Tibial nerve (tissue), 4 donors: ENCODE data around the gene TFPI2. TPM values are rescaled to one million over a fixed set of nuclear protein-coding genes. Genes with fewer than 3 reads are reported as not detected.

Experiments used
- DNase-seq, 2 donors: peaks; one replicate each; pipeline ENCODE4 v3.0.0-alpha.2; 2019; ENCODE audit warnings: low spot score in 2 of 2
- H3K27ac ChIP-seq, 4 donors: fragments of 200-600 bp; sonication (generic) in 3 of 4; one replicate each; pipeline ENCODE4 v1.5.1; 2017 to 2019; ENCODE audit warnings: mild to moderate bottlenecking in 1 of 4
- H3K27me3 ChIP-seq, 2 donors: fragments of 200-600 bp; sonication (generic) in 1 of 2; one replicate each; pipeline versions ENCODE4 v1.5.1 to v1.6.0; 2017 to 2019
- H3K36me3 ChIP-seq, 3 donors: fragments of 200-600 bp; sonication (generic); one replicate each; pipeline ENCODE4 v1.5.1; 2018 to 2019
- H3K4me1 ChIP-seq, 4 donors: fragments of 200-600 bp; sonication (generic) in 3 of 4; one replicate each; pipeline ENCODE4 v1.5.1; 2017 to 2019
- H3K4me3 ChIP-seq, 4 donors: fragments of 200-600 bp; sonication (generic) in 3 of 4; one replicate each; pipeline ENCODE4 v1.5.1; 2017 to 2019; ENCODE audit warnings: mild to moderate bottlenecking in 1 of 4, moderate library complexity in 1 of 4
- H3K9me3 ChIP-seq, 4 donors: fragments of 200-600 bp; sonication (generic) in 3 of 4; one replicate each; pipeline ENCODE4 v1.5.1; 2017 to 2019
- CTCF ChIP-seq, 5 experiments: fragments of 200-600 bp in 3 of 5; fragments of 450-650 bp in 2 of 5; sonication (generic) in 3 of 5; IDR thresholded peaks; one replicate each; pipeline ENCODE4 v1.5.1; 2016 to 2019; ENCODE audit warnings: antibody characterized with exemption in 5 of 5, mild to moderate bottlenecking in 3 of 5, moderate library complexity in 2 of 5
- EP300 ChIP-seq, 2 donors: sonication (generic); formaldehyde crosslinking; IDR thresholded peaks; one replicate each; pipeline ENCODE4 v1.6.1; 2017; ENCODE audit warnings: antibody characterized with exemption in 2 of 2, mild to moderate bottlenecking in 1 of 2
- POLR2A ChIP-seq, 2 donors: fragments of 450-650 bp; IDR thresholded peaks; one replicate each; pipeline ENCODE4 v1.6.1; 2017; ENCODE audit warnings: antibody characterized with exemption in 2 of 2, mild to moderate bottlenecking in 2 of 2, moderate library complexity in 2 of 2
- WGBS, 2 donors: methylation state at CpG; one replicate each; pipeline ENCODE4 v1.1.5; 2018; 5-methylcytosine and 5-hydroxymethylcytosine counted together
- total RNA-seq, 4 donors: library from RNA; depleted of rRNA; stranded (reverse); fragments of >200 nt; gene quantifications; one replicate each; pipeline ENCODE4 v1.1.0, GENCODE V29; 2016

The TFPI2 gene
- total RNA-seq, 4 donors from 2014 or later = 0.44 to 4.0 (median 1.8) TPM; not detected in 1

- H3K9me3 ChIP-seq = peaks cover 0 to 9% (median 4%) of the 10 kb centered on the region in 4 donors
- no peak for TF ChIP-seq POLR2A (IDR thresholded peaks at IDR 0.05)
- TF ChIP-seq EP300 (IDR thresholded peaks at IDR 0.05) = no peak
- no peak for TF ChIP-seq CTCF (IDR thresholded peaks at IDR 0.05)
Observed at GRCh38 chr7:93882468-93882867, 8.1 kb downstream of the TFPI2 start.

GRCh38 chr7:93879356-93879755, 11.2 kb downstream of the TFPI2 start:
- Histone ChIP-seq H3K27ac (no peak overlapping the region), H3K27me3 (no peaks in the 10 kb centered on the region), H3K4me1 (no peaks in the 10 kb centered on the region), H3K4me3 (no peak overlapping the region), H3K36me3 (no peaks in the 10 kb centered on the region), H3K9me3 (peaks cover 0 to 9% (median 4%) of the 10 kb centered on the region in 4 donors)
- DNase-seq = no peak
- TF ChIP-seq POLR2A (IDR thresholded peaks at IDR 0.05) = no peak
- TF ChIP-seq EP300 (IDR thresholded peaks at IDR 0.05) = no peak
- TF ChIP-seq CTCF (IDR thresholded peaks at IDR 0.05) = no peak

More at GRCh38 chr7:93882468-93882867, 8.1 kb downstream of the TFPI2 start:
- no peaks in the 10 kb centered on the region for H3K27me3 ChIP-seq
- no peaks in the 10 kb centered on the region for H3K4me1 ChIP-seq
- no peak for DNase-seq
- no peaks in the 10 kb centered on the region for H3K36me3 ChIP-seq
- no peak overlapping the region for H3K27ac ChIP-seq
- H3K4me3 ChIP-seq = no peak overlapping the region

GRCh38 chr7:93877742-93878141, 12.8 kb downstream of the TFPI2 start:
- Histone ChIP-seq H3K27ac (no peak overlapping the region), H3K4me3 (no peak overlapping the region), H3K4me1 (no peaks in the 10 kb centered on the region), H3K9me3 (peaks cover 0 to 9% (median 4%) of the 10 kb centered on the region in 4 donors), H3K36me3 (no peaks in the 10 kb centered on the region), H3K27me3 (no peaks in the 10 kb centered on the region)
- WGBS, 2 donors = 84% methylated on average over 3 of the region's 3 CpGs
- DNase-seq = no peak
- TF ChIP-seq EP300 (IDR thresholded peaks at IDR 0.05) (no peak), CTCF (IDR thresholded peaks at IDR 0.05) (no peak), POLR2A (IDR thresholded peaks at IDR 0.05) (no peak)

- Histone ChIP-seq H3K27ac (no peak overlapping the region), H3K36me3 (no peaks in the 10 kb centered on the region), H3K4me1 (no peaks in the 10 kb centered on the region), H3K9me3 (peaks cover 0 to 5% (median 0%) of the 10 kb centered on the region in 4 donors), H3K27me3 (no peaks in the 10 kb centered on the region), H3K4me3 (no peak overlapping the region)
- 48 to 83% methylated on average over 1 of the region's 1 CpG for WGBS, 2 donors
- no peak for TF ChIP-seq EP300 (IDR thresholded peaks at IDR 0.05)
- no peak for DNase-seq
Observed at GRCh38 chr7:93873998-93874574, 16.5 kb downstream of the TFPI2 start.

- Histone ChIP-seq H3K27ac (no peak overlapping the region), H3K9me3 (no peaks in the 10 kb centered on the region), H3K4me3 (no peak overlapping the region), H3K4me1 (no peaks in the 10 kb centered on the region), H3K36me3 (no peaks in the 10 kb centered on the region), H3K27me3 (no peaks in the 10 kb centered on the region)
- DNase-seq = no peak
- 87 to 88% methylated on average over 3 of the region's 3 CpGs for WGBS, 2 donors
- no peak for TF ChIP-seq EP300 (IDR thresholded peaks at IDR 0.05)
- no peak for TF ChIP-seq CTCF (IDR thresholded peaks at IDR 0.05)
- TF ChIP-seq POLR2A (IDR thresholded peaks at IDR 0.05) = no peak
Observed at GRCh38 chr7:93866886-93867285, 23.7 kb downstream of the TFPI2 start.

GRCh38 chr7:93862651-93863050, 27.9 kb downstream of the TFPI2 start:
- no peaks in the 10 kb centered on the region for H3K27me3 ChIP-seq
- TF ChIP-seq EP300 (IDR thresholded peaks at IDR 0.05) = no peak
- no peak for TF ChIP-seq POLR2A (IDR thresholded peaks at IDR 0.05)
- no peak for TF ChIP-seq CTCF (IDR thresholded peaks at IDR 0.05)
- H3K36me3 ChIP-seq = no peaks in the 10 kb centered on the region
- DNase-seq = no peak
- H3K27ac ChIP-seq = no peak overlapping the region
- H3K4me1 ChIP-seq = no peaks in the 10 kb centered on the region
- no peak overlapping the region for H3K4me3 ChIP-seq
- 86 to 88% methylated on average over 2 of the region's 2 CpGs for WGBS, 2 donors
- no peaks in the 10 kb centered on the region for H3K9me3 ChIP-seq
